Endothelial cell of umbilical vein (primary cell): ENCODE results near the gene PPP1R11. TPM values are rescaled to one million over a fixed set of nuclear protein-coding genes. Genes with fewer than 3 reads are reported as not detected.

Experiments
- BruUV-seq: library from RNA; stranded (reverse); fragments of 400-500 nt; replicated peaks from 2 replicates; lab custom pipeline; 2021; lab: Mats Ljungman, UMichigan
- CTCF ChIA-PET: fragments of 300-600, 350-600 bp; sonication (Branson Sonifier 250); formaldehyde crosslinking; loops from one replicate; lab custom pipeline; 2021; ENCODE audit warnings: antibody characterized with exemption, inconsistent platforms; lab: Charles Lee
- POLR2A ChIA-PET: fragments of 300-600, 350-600 bp; sonication (Branson Sonifier 250); formaldehyde crosslinking; loops from one replicate; lab custom pipeline; 2021; ENCODE audit warnings: antibody characterized with exemption, inconsistent platforms; lab: Charles Lee
- DNase-seq: peaks from one replicate; pipeline ENCODE4 v3.0.0-alpha.2; 2011; ENCODE audit warnings: low read depth, low spot score
- FAIRE-seq: peaks from 2 replicates; lab custom pipeline; 2011; peaks lifted over from hg19 to GRCh38; lab: Jason Lieb, UNC
- H2AFZ ChIP-seq: 2 replicates; pipeline ENCODE4 v1.6.0; 2012; ENCODE audit warnings: low read depth, low read length, control low read depth, inconsistent platforms
- H3K27ac ChIP-seq: 2 replicates; pipeline ENCODE4 v1.5.1; 2011; ENCODE audit warnings: low read depth, mild to moderate bottlenecking, control low read depth, low read length, moderate library complexity; ENCODE audit not compliant: insufficient read depth
- H3K27me3 ChIP-seq, 2 experiments: 2 replicates each; pipeline versions ENCODE4 v1.6.0 to v1.6.1; 2011; ENCODE audit warnings: low read length in 2 of 2, mixed read lengths in 1 of 2; ENCODE audit not compliant: control insufficient read depth in 2 of 2, insufficient read depth in 2 of 2
- H3K36me3 ChIP-seq, 2 experiments: 2 replicates in 1 of 2; 3 replicates in 1 of 2; pipeline ENCODE4 v1.5.1; 2011; ENCODE audit warnings: low read length in 2 of 2, mild to moderate bottlenecking in 1 of 2, moderate library complexity in 1 of 2; ENCODE audit not compliant: control insufficient read depth in 2 of 2, insufficient read depth in 2 of 2; ENCODE audit errors: extremely low read depth in 1 of 2
- H3K4me1 ChIP-seq: 3 replicates; pipeline ENCODE4 v1.5.1; 2011; ENCODE audit warnings: mild to moderate bottlenecking, low read length; ENCODE audit not compliant: control insufficient read depth, insufficient read depth; ENCODE audit errors: extremely low read depth
- H3K4me2 ChIP-seq: 2 replicates; pipeline ENCODE4 v1.6.1; 2011; ENCODE audit warnings: low read length, control low read depth, mixed read lengths; ENCODE audit not compliant: insufficient read depth
- H3K4me3 ChIP-seq, 3 experiments: fragments of 200-600 bp in 1 of 3; sonication (generic), shearing (Covaris generic) in 1 of 3; replicated peaks in 1 of 3; 2 replicates each; pipeline ENCODE4 v1.5.1; 2011 to 2016; ENCODE audit warnings: control low read depth in 3 of 3, low read length in 3 of 3, mild to moderate bottlenecking in 2 of 3, inconsistent platforms in 1 of 3, low read depth in 1 of 3, moderate library complexity in 1 of 3; ENCODE audit not compliant: insufficient read depth in 1 of 3
- H3K79me2 ChIP-seq: 2 replicates; pipeline ENCODE4 v1.6.0; 2012; ENCODE audit warnings: low read length, inconsistent platforms; ENCODE audit not compliant: control insufficient read depth, insufficient read depth
- H3K9ac ChIP-seq: replicated peaks from 2 replicates; pipeline ENCODE3; 2011; ENCODE audit warnings: low read length, control low read depth; ENCODE audit not compliant: insufficient read depth; ENCODE audit errors: extremely low read depth
- H3K9me1 ChIP-seq: replicated peaks from 3 replicates; pipeline ENCODE4 v1.6.0; 2011; ENCODE audit warnings: mild to moderate bottlenecking, low read length; ENCODE audit not compliant: control insufficient read depth, insufficient read depth; ENCODE audit errors: extremely low read depth
- H3K9me3 ChIP-seq: replicated peaks from 2 replicates; pipeline ENCODE4 v1.5.1; 2012; ENCODE audit warnings: low read length, inconsistent platforms; ENCODE audit not compliant: control insufficient read depth, insufficient read depth
- H4K20me1 ChIP-seq: replicated peaks from 2 replicates; pipeline ENCODE3; 2011; ENCODE audit warnings: mild to moderate bottlenecking, low read length; ENCODE audit not compliant: control insufficient read depth, insufficient read depth; ENCODE audit errors: extremely low read depth
- CTCF ChIP-seq, 2 donors: IDR thresholded peaks; 1 replicate in 1 of 2; 2 replicates in 1 of 2; pipeline ENCODE4 v1.5.1; 2011; ENCODE audit warnings: low read length in 2 of 2, mild to moderate bottlenecking in 2 of 2, moderate library complexity in 2 of 2, control low read depth in 1 of 2, inconsistent platforms in 1 of 2, low read depth in 1 of 2; ENCODE audit not compliant: insufficient read depth in 1 of 2; ENCODE audit errors: extremely low read depth in 1 of 2
- EZH2 ChIP-seq: IDR thresholded peaks from 2 replicates; pipeline ENCODE4 v1.6.1; 2012; ENCODE audit warnings: borderline replicate concordance, low read depth, mild to moderate bottlenecking, moderate library complexity, low read length, inconsistent platforms; ENCODE audit not compliant: severe bottlenecking
- FOS ChIP-seq: IDR thresholded peaks from 2 replicates; pipeline ENCODE4 v1.6.1; 2011; ENCODE audit warnings: mild to moderate bottlenecking, low read length, moderate library complexity, borderline replicate concordance; ENCODE audit not compliant: insufficient read depth
- GATA2 ChIP-seq: IDR thresholded peaks from 2 replicates; pipeline ENCODE4 v1.7.0; 2011; ENCODE audit warnings: low read depth, mild to moderate bottlenecking, moderate library complexity, mixed read lengths, low read length; ENCODE audit not compliant: insufficient read length, insufficient read depth
- JUN ChIP-seq: IDR thresholded peaks from 2 replicates; pipeline ENCODE4 v1.6.1; 2011; ENCODE audit warnings: borderline replicate concordance, low read depth; ENCODE audit not compliant: insufficient read length, insufficient read depth
- MAX ChIP-seq: IDR thresholded peaks from 2 replicates; pipeline ENCODE4 v1.6.1; 2011; ENCODE audit not compliant: insufficient read depth, insufficient read length
- MYC ChIP-seq: IDR thresholded peaks from one replicate; pipeline ENCODE4 v1.6.1; 2011; ENCODE audit warnings: mild to moderate bottlenecking, low read depth, low read length
- POLR2A ChIP-seq: IDR thresholded peaks from 2 replicates; pipeline ENCODE4 v1.6.1; 2012; ENCODE audit warnings: low read depth, mild to moderate bottlenecking, control low read depth, low read length
- POLR2AphosphoS5 ChIP-seq: IDR thresholded peaks from 2 replicates; pipeline ENCODE4 v1.6.1; 2012; ENCODE audit warnings: low read depth, mild to moderate bottlenecking, control low read depth, low read length, moderate library complexity; ENCODE audit not compliant: insufficient read depth
- dilution Hi-C: fragments of 300-500 bp; cut with MboI; formaldehyde crosslinking; loops from one replicate; pipeline ENCODE4 v1.15.0; 2019; ENCODE audit warnings: low sequenced_read_pairs; ENCODE audit not compliant: extremely low pct_ligation_motif_present
- intact Hi-C: fragments of 100-400 bp; cut with micrococcal nuclease; formaldehyde crosslinking; loops from one replicate; pipeline ENCODE4 v1.10.0; 2022
- polyA plus RNA-seq, 4 experiments: library from polyadenylated mRNA; depleted of rRNA in 3 of 4; stranded (reverse) in 3 of 4; unstranded in 1 of 4; fragments of >200 nt; gene quantifications; 2 replicates each; pipeline versions ENCODE4 v1.2.1 to v1.2.3, GENCODE V29; 2011 to 2012; ENCODE audit warnings: missing spikeins in 1 of 4
- total RNA-seq: library from RNA; stranded (reverse); gene quantifications from 2 replicates; pipeline ENCODE4 v1.2.3, GENCODE V29; 2021

The PPP1R11 gene
- total and polyA plus RNA-seq, 2 donors (not counting 3 experiments of a cell fraction or from before 2014, with no cell fraction given) = 32.4 to 44.1 TPM

GRCh38 chr6:30053682-30054081, 13.3 kb upstream of the PPP1R11 start:
- no TSS peak for BruUV-seq
- Histone ChIP-seq H2AFZ (no peak overlapping the region), H3K79me2 (no peaks in the 10 kb centered on the region), H3K9ac (no peak overlapping the region), H3K36me3 (peaks cover 0 to 2% of the 10 kb centered on the region in 2 experiments), H3K4me1 (no peaks in the 10 kb centered on the region), H3K27ac (no peak overlapping the region), H3K9me3 (no peaks in the 10 kb centered on the region), H4K20me1 (no peaks in the 10 kb centered on the region), H3K9me1 (no peaks in the 10 kb centered on the region), H3K4me2 (no peak overlapping the region), H3K27me3 (no peaks in the 10 kb centered on the region), H3K4me3 (no peak overlapping the region)
- ChIA-PET POLR2A (no interaction called here), CTCF (no interaction called here)
- FAIRE-seq (no peak), DNase-seq (no peak)
- no peak for TF ChIP-seq CTCF (IDR thresholded peaks at IDR 0.05; ENCODE audit: extremely low read depth in 1 of 2, insufficient read depth in 1 of 2, low read depth in 1 of 2, low read length in 2 of 2)
- no peak for TF ChIP-seq POLR2AphosphoS5
- no peak for TF ChIP-seq POLR2A
- TF ChIP-seq JUN = no peak
- TF ChIP-seq EZH2 = no peak
- no peak for TF ChIP-seq MYC
- TF ChIP-seq MAX = no peak
- no peak for TF ChIP-seq GATA2
- no peak for TF ChIP-seq FOS
- dilution Hi-C loops = no loop called here
- intact Hi-C loops = no loop called here
